Occipital lobe (tissue), 2 donors: ENCODE data around the gene SCP2. TPM values are rescaled to one million over a fixed set of nuclear protein-coding genes. Genes with fewer than 3 reads are reported as not detected.

Experiments used
- DNase-seq: peaks from one replicate; lab custom pipeline; 2025; lab: John Stamatoyannopoulos, UW
- total RNA-seq: library from RNA; depleted of rRNA; stranded (reverse); fragments of >200 nt; gene quantifications from one replicate; pipeline ENCODE4 v1.2.3, GENCODE V29; 2014

The SCP2 gene
- total RNA-seq, 1 donor from 2014 or later: 72.7 TPM

- no peak for DNase-seq
Measured at GRCh38 chr1:53066891-53067738, 140.0 kb downstream of the SCP2 start.

- DNase-seq: no peak
Measured at GRCh38 chr1:53067886-53068285, 140.8 kb downstream of the SCP2 start.

- no peak for DNase-seq
Measured at GRCh38 chr1:53068314-53069099, 141.4 kb downstream of the SCP2 start.

GRCh38 chr1:53069265-53069662 is 142.2 kb downstream of the SCP2 start:
- no peak for DNase-seq

GRCh38 chr1:53069663-53070327 is 142.7 kb downstream of the SCP2 start:
- no peak for DNase-seq

GRCh38 chr1:53070621-53071020 is 143.5 kb downstream of the SCP2 start:
- no peak for DNase-seq

GRCh38 chr1:53071167-53071865 is 144.2 kb downstream of the SCP2 start:
- no peak for DNase-seq

- no peak for DNase-seq
Measured at GRCh38 chr1:53071915-53072314, 144.8 kb downstream of the SCP2 start.

GRCh38 chr1:53073287-53073686 is 146.2 kb downstream of the SCP2 start:
- no peak for DNase-seq

- no peak for DNase-seq
Measured at GRCh38 chr1:53073868-53074311, 146.8 kb downstream of the SCP2 start.

GRCh38 chr1:53074313-53075154 is 147.5 kb downstream of the SCP2 start:
- DNase-seq: no peak

GRCh38 chr1:53075206-53075605 is 148.1 kb downstream of the SCP2 start:
- no peak for DNase-seq

- no peak for DNase-seq
Measured at GRCh38 chr1:53075761-53076163, 148.7 kb downstream of the SCP2 start.

- DNase-seq: no peak
Measured at GRCh38 chr1:53076165-53076564, 149.1 kb downstream of the SCP2 start.

GRCh38 chr1:53076721-53077598 is 149.9 kb downstream of the SCP2 start:
- no peak for DNase-seq

GRCh38 chr1:53077599-53077965 is 150.5 kb downstream of the SCP2 start:
- no peak for DNase-seq

- DNase-seq: no peak
Measured at GRCh38 chr1:53078333-53079101, 151.4 kb downstream of the SCP2 start.

GRCh38 chr1:53079251-53079650 is 152.2 kb downstream of the SCP2 start:
- DNase-seq: no peak

- DNase-seq: no peak
Measured at GRCh38 chr1:53080041-53080440, 153.0 kb downstream of the SCP2 start.
